ENCODE measurements around the gene DOCK7. TPM values are rescaled to one million over a fixed set of nuclear protein-coding genes. Genes with fewer than 3 reads are reported as not detected.

The DOCK7 gene
- total RNA-seq, 2 donors from 2014 or later = 18.8 to 22.0 TPM

DNA sequence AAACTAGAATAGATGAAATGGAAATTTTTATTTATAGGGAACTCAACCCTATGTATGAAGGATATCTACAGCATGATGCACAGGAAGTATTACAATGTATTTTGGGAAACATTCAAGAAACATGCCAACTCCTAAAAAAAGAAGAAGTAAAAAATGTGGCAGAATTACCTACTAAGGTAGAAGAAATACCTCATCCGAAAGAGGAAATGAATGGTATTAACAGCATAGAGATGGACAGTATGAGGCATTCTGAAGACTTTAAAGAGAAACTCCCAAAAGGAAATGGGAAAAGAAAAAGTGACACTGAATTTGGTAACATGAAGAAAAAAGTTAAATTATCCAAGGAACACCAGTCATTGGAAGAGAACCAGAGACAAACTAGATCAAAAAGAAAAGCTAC, 243.5 kb downstream of the DOCK7 start:
- no peak for ATAC-seq (replicated peaks)
- H3K4me1 Mint-ChIP-seq = peaks cover 16% of the 10 kb centered on the region
- no peak overlapping the region for H3K4me3 Mint-ChIP-seq
- no peaks in the 10 kb centered on the region for H3K27me3 Mint-ChIP-seq
- peak overlapping the region; percentile 29 for H3K27ac Mint-ChIP-seq
- no peaks in the 10 kb centered on the region for H3K9me3 Mint-ChIP-seq
- H3K36me3 Mint-ChIP-seq (ENCODE audit: low read depth) = peaks cover 100% of the 10 kb centered on the region

- peaks cover 86% of the 10 kb centered on the region for H3K36me3 Mint-ChIP-seq (ENCODE audit: low read depth)
- peaks cover 18% of the 10 kb centered on the region for H3K4me1 Mint-ChIP-seq
- peak overlapping the region; percentile 68 for H3K27ac Mint-ChIP-seq
- peaks cover 3% of the 10 kb centered on the region for H3K9me3 Mint-ChIP-seq
- ATAC-seq (replicated peaks) = no peak
- H3K27me3 Mint-ChIP-seq = no peaks in the 10 kb centered on the region
- H3K4me3 Mint-ChIP-seq = peak overlapping the region; percentile 95
These were observed 248.4 kb downstream of the DOCK7 start for GRCh38 chr1:62439652-62440371.

DNA sequence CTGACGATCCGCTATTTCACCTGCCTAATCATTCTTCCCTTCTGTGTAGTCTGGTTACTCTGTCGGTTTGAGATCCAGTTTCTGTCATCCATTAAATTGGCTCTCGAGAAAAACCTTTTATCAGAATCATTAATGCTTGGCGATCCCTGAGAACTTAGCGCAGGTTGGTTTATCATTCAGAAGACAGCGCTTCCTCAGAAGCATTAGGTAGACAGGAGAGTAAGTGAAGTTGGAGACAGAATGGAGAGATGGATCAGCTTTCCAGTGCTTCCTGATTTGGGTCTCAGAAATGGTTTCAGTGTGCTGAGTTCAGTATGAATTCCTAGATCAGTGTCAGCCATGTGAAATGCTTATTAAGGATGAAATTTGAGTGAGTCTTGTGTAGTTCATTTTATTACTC, 250.0 kb downstream of the DOCK7 start:
- Mint-ChIP-seq H3K36me3 (ENCODE audit: low read depth) (peaks cover 69% of the 10 kb centered on the region), H3K4me3 (peak overlapping the region; percentile 95), H3K4me1 (peaks cover 14% of the 10 kb centered on the region), H3K27ac (peak overlapping the region; percentile 72), H3K9me3 (peaks cover 3% of the 10 kb centered on the region), H3K27me3 (no peaks in the 10 kb centered on the region)
- ATAC-seq (replicated peaks) = no peak

DNA sequence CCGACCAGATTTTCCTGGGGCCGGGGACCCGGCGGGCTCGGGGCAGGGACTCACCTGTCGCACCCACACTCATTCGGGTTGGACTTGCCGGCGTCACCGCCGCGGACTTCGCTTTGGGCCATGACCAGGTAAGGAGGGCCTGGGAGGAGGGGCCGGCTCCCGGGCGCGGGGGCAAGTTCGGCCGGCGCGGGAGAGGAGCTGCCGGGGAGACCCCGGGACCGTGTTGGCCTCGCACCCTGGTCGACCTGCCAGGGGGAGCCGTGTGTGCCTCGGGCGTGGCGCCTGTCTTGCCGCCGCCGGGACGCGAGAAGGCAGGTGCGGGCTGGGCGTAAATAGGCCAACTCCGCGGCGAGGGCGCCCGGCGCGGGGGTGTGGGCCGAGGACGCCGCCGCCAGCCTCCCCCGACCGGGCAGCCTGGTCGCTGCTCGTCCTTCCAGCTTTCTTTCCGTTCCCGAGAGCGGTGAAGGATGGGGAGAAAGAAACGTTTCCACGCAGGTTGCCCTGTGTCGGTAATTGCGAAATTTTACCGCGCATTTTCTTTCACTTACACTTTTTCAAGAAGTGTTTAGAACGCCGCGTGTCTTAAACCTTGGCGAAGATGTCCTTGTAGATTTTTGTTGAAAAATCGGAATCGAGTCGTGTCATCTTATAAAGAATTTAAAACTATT, 250.8 kb downstream of the DOCK7 start:
- Mint-ChIP-seq H3K36me3 (ENCODE audit: low read depth) (peaks cover 62% of the 10 kb centered on the region), H3K4me3 (peak overlapping the region; percentile 95), H3K27ac (peak overlapping the region; percentile 95), H3K27me3 (no peaks in the 10 kb centered on the region), H3K4me1 (peaks cover 14% of the 10 kb centered on the region), H3K9me3 (peaks cover 3% of the 10 kb centered on the region)
- ATAC-seq (replicated peaks) = peak; percentile 0

DNA sequence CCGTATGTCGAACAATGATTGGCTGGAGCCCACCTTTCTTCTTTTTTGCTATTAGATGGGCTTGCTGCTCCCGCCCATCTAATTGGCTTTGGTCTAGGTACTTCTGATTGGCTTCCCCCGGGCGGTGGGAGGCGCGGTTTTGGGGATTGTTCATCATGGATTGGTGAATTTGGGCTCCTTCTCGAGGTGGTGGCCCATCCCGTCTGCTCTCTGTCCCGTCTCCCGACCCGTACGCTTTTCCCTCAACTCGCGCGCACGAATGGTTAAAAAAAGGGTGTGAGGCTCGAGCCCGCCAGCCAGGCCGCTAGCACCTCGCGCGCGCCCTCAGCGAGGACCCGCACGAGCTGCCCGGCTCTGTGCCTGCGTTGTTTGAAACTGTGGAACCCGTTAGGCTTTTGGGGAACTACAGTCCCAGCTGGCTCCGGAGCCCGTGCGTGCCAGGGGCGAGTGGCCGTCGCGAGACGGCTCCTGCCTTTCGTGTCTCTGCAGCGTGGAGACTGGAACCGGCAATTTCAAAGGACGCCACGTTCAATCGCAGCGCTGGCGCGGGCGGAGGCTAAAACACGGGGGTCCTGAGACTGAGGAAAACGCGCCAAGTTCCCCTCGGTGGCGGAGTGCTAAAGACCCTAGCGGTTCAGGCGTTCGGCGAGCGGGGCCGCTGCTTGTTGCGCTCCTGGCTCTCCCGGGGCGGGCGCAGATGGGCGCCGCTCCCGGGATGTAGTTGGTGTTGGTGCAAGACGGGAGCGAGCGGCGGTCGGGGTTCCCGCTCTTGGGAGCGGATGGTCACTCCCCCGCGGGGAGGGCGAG, 251.5 kb downstream of the DOCK7 start, which contains the start of gene USP1:
USP1 (plus strand) TSS at position 584 of the 807 bp plus-strand sequence. CDS start 2,819 bp downstream, outside the sequence.
- peak; percentile 89 for ATAC-seq (replicated peaks)
- no peaks in the 10 kb centered on the region for H3K27me3 Mint-ChIP-seq
- H3K36me3 Mint-ChIP-seq (ENCODE audit: low read depth) = peaks cover 54% of the 10 kb centered on the region

GRCh38 chr1:62436039-62436465, 252.1 kb downstream of the DOCK7 start:
- Mint-ChIP-seq H3K4me3 (peak overlapping the region; percentile 95), H3K27me3 (no peaks in the 10 kb centered on the region), H3K4me1 (peaks cover 14% of the 10 kb centered on the region), H3K27ac (peak overlapping the region; percentile 95), H3K9me3 (peaks cover 3% of the 10 kb centered on the region), H3K36me3 (ENCODE audit: low read depth) (peaks cover 48% of the 10 kb centered on the region)
- peak; percentile 77 for ATAC-seq (replicated peaks)

More for the DNA sequence above, 251.5 kb downstream of the DOCK7 start, which contains the start of gene USP1:
- Mint-ChIP-seq H3K4me1 (peaks cover 14% of the 10 kb centered on the region), H3K9me3 (peaks cover 3% of the 10 kb centered on the region), H3K27ac (peak within 1 kb of the TSS; percentile 95), H3K4me3 (peak within 1 kb of the TSS; percentile 95)

DNA sequence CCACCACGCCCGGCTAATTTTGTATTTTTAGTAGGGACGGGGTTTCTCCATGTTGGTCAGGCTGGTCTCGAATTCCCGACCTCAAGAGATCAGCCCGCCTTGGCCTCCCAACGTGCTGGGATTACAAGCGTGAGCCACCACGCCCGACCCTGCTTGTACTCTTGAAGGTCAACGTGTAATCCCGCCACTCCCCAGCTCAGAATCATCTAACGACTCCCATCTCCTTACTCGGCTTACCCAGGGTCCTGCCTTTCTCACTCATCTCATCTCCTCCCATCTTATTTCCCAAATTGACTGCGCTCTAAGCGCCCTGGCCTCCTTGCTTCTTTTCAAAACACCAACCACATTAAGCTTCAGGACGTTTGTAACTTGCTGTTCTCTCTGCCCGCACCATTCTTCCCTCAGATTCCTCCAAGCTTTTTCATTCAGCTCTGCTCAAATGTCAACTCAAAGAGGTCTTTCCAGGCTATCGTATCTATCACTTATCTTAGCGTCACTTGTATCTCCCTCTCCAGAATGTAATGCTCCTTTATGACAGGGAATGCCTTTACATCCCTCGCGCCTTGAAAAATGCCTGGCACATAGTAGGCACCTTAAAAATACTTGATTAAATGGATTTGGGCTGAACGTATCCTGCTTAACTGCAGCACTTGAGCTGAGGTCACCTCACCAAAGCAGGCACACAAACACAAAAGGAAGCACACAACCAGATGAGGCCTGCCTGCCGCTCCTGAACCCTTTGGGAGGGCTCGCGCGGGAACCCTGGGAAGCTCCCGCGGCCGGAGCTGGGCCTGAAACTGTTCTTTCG, 252.8 kb downstream of the DOCK7 start:
- no peaks in the 10 kb centered on the region for H3K27me3 Mint-ChIP-seq
- H3K36me3 Mint-ChIP-seq (ENCODE audit: low read depth) = peaks cover 42% of the 10 kb centered on the region
- H3K4me3 Mint-ChIP-seq = peak overlapping the region; percentile 95
- H3K27ac Mint-ChIP-seq = peak overlapping the region; percentile 95
- ATAC-seq (replicated peaks) = peak; percentile 5
- peaks cover 3% of the 10 kb centered on the region for H3K9me3 Mint-ChIP-seq
- peaks cover 12% of the 10 kb centered on the region for H3K4me1 Mint-ChIP-seq

GRCh38 chr1:62434618-62435001, 253.6 kb downstream of the DOCK7 start:
- no peak for ATAC-seq (replicated peaks)
- Mint-ChIP-seq H3K4me1 (peaks cover 6% of the 10 kb centered on the region), H3K9me3 (peaks cover 3% of the 10 kb centered on the region), H3K27ac (no peak overlapping the region), H3K27me3 (no peaks in the 10 kb centered on the region), H3K4me3 (peak overlapping the region; percentile 95), H3K36me3 (ENCODE audit: low read depth) (peaks cover 34% of the 10 kb centered on the region)

GRCh38 chr1:62433861-62434617, 254.1 kb downstream of the DOCK7 start:
- no peak overlapping the region for H3K27ac Mint-ChIP-seq
- no peak for ATAC-seq (replicated peaks)
- no peaks in the 10 kb centered on the region for H3K27me3 Mint-ChIP-seq
- H3K9me3 Mint-ChIP-seq = peaks cover 3% of the 10 kb centered on the region
- peaks cover 29% of the 10 kb centered on the region for H3K36me3 Mint-ChIP-seq (ENCODE audit: low read depth)
- peaks cover 6% of the 10 kb centered on the region for H3K4me1 Mint-ChIP-seq
- no peak overlapping the region for H3K4me3 Mint-ChIP-seq

GRCh38 chr1:62429581-62429980, 258.6 kb downstream of the DOCK7 start:
- no peaks in the 10 kb centered on the region for H3K4me1 Mint-ChIP-seq
- H3K27me3 Mint-ChIP-seq = no peaks in the 10 kb centered on the region

GRCh38 chr1:62428351-62428750, 259.8 kb downstream of the DOCK7 start:
- Mint-ChIP-seq H3K9me3 (no peaks in the 10 kb centered on the region), H3K27ac (no peak overlapping the region), H3K27me3 (no peaks in the 10 kb centered on the region), H3K36me3 (ENCODE audit: low read depth) (no peaks in the 10 kb centered on the region), H3K4me3 (no peak overlapping the region), H3K4me1 (no peaks in the 10 kb centered on the region)
- ATAC-seq (replicated peaks) = no peak

More at GRCh38 chr1:62429581-62429980, 258.6 kb downstream of the DOCK7 start:
- no peaks in the 10 kb centered on the region for H3K36me3 Mint-ChIP-seq (ENCODE audit: low read depth)
- ATAC-seq (replicated peaks) = no peak
- H3K4me3 Mint-ChIP-seq = no peak overlapping the region
- H3K27ac Mint-ChIP-seq = no peak overlapping the region
- H3K9me3 Mint-ChIP-seq = no peaks in the 10 kb centered on the region

GRCh38 chr1:62426794-62427193, 261.4 kb downstream of the DOCK7 start:
- no peak overlapping the region for H3K27ac Mint-ChIP-seq
- no peak overlapping the region for H3K4me3 Mint-ChIP-seq
- H3K9me3 Mint-ChIP-seq = no peaks in the 10 kb centered on the region
- H3K36me3 Mint-ChIP-seq (ENCODE audit: low read depth) = no peaks in the 10 kb centered on the region
- no peaks in the 10 kb centered on the region for H3K27me3 Mint-ChIP-seq
- no peak for ATAC-seq (replicated peaks)
- H3K4me1 Mint-ChIP-seq = no peaks in the 10 kb centered on the region

DNA sequence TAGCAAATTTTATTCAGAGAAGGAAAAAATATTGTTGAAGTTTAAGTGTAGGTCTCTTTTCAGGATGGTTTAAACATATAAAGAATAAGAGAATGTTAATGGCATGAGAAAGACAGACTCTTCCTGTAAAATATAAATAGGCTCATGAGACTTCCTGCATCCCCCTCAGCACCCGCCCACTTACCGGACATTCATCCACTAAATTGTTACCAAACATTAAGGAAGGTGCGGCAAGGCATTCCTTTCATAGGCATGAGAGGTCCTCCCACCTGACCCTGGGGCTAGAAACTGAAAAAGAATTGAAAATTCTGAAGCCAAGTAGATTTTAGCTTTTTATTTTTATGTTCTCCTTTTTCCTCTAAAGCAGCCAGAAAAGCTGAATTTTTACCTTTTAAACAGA, 261.9 kb downstream of the DOCK7 start:
- Mint-ChIP-seq H3K36me3 (ENCODE audit: low read depth) (no peaks in the 10 kb centered on the region), H3K4me3 (no peak overlapping the region), H3K27ac (no peak overlapping the region), H3K27me3 (no peaks in the 10 kb centered on the region), H3K4me1 (no peaks in the 10 kb centered on the region), H3K9me3 (no peaks in the 10 kb centered on the region)
- no peak for ATAC-seq (replicated peaks)

Measured in activated T-helper 17 cell treated with anti-CD3 and anti-CD28 coated beads, Interleukin-2, amount 50 U/mL, for 72 hours (primary cell).